ENCODE measurements around the gene PPP6R2. TPM values are rescaled to one million over a fixed set of nuclear protein-coding genes. Genes with fewer than 3 reads are reported as not detected.
A peak's percentile ranks its signal among the peaks of the same experiment; 100 is the strongest.

The PPP6R2 gene
- total RNA-seq, 3 donors from 2014 or later = 48.3 to 54.1 (median 49.5) TPM

DNA sequence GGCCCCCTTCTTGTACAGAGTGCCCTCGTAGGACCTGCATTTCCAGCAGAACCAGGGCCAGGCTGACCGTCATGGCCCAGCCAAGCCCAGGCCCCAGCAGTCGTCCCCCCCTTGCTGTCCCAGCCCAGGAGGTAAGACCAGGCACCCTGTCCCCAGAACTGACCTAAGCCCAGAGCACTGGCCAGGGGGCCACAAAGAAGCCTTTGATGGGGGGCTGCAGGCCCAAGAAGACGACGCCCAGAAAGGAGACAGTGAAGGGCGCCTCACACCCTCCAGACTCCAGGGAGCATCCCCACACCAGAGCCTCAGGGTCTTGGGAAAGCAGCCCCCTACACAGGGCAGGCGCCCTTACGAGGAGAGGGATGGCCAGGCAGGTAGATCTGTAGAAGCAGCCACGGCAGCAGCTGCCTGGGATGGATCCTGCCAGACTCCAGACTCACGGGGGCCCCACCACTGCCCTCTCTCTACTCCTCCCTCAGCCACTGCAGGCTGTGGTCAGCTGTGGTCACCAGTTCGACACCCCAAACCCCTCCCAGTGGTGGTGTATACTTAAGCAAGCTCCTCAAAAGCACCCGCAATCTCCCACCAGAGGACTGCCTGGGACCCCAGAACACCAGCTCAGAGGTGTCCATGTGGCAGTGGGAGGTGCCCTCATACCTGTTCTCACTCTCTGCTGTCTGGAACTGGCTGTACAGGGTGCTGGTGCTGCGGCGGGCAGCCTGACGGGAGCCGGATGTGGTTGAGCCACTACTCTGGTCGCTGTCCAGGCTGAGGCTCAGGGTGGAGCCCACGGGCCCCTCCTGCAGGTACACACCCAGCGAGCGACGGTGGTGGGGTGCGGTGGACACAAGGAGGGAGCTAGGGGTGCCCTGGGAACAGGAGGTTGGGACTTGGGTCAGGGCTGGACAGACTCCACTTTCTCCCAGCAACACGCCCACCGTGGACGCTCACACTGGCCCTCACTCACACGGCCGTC lies 104.7 kb downstream of the PPP6R2 start:
- intact Hi-C loops (cut with DNase I; ENCODE audit: low total_unique reads) = no loop called here
- H3K4me3 ChIP-seq = no peak overlapping the region
- no peaks in the 10 kb centered on the region for H3K4me1 ChIP-seq
- no peaks in the 10 kb centered on the region for H3K36me3 ChIP-seq
- no peak for TF ChIP-seq POLR2AphosphoS5 (IDR thresholded peaks at IDR 0.05)
- no peak for TF ChIP-seq POLR2A (IDR thresholded peaks at IDR 0.05)
- no peaks in the 10 kb centered on the region for H3K27me3 ChIP-seq
- H3K9me3 ChIP-seq = no peaks in the 10 kb centered on the region
- no peak for DNase-seq (ENCODE audit: low spot score in 2 of 2)
- H3K27ac ChIP-seq = peak overlapping the region in 1 of 2 donors; percentile 28

DNA sequence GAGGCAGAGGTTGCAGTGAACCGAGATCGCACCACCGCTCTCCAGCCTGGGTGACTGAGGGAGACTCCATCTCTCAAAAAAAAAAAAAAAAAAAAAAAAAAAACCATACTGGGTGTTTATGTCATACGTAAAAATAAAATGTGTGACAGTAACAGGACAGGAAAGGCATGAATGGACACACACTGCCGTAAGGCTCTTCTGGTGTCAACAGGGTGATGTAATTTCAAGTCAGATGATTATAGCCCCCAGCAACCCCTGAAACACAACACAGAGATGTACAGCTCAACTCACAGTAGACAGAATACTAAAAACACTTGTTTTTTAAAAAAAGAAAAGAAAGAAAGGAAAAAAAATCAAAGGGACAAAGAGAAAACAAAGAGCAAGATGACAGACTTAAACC lies 109.5 kb downstream of the PPP6R2 start:
- intact Hi-C loops (cut with DNase I; ENCODE audit: low total_unique reads) = no loop called here
- no peak overlapping the region for H3K4me3 ChIP-seq
- no peaks in the 10 kb centered on the region for H3K9me3 ChIP-seq
- no peaks in the 10 kb centered on the region for H3K36me3 ChIP-seq
- TF ChIP-seq, protein P1, sequence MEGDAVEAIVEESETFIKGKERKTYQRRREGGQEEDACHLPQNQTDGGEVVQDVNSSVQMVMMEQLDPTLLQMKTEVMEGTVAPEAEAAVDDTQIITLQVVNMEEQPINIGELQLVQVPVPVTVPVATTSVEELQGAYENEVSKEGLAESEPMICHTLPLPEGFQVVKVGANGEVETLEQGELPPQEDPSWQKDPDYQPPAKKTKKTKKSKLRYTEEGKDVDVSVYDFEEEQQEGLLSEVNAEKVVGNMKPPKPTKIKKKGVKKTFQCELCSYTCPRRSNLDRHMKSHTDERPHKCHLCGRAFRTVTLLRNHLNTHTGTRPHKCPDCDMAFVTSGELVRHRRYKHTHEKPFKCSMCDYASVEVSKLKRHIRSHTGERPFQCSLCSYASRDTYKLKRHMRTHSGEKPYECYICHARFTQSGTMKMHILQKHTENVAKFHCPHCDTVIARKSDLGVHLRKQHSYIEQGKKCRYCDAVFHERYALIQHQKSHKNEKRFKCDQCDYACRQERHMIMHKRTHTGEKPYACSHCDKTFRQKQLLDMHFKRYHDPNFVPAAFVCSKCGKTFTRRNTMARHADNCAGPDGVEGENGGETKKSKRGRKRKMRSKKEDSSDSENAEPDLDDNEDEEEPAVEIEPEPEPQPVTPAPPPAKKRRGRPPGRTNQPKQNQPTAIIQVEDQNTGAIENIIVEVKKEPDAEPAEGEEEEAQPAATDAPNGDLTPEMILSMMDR (IDR thresholded peaks at IDR 0.05) = no peak
- no peak for TF ChIP-seq POLR2AphosphoS5 (IDR thresholded peaks at IDR 0.05)
- TF ChIP-seq POLR2A (IDR thresholded peaks at IDR 0.05) = no peak
- no peaks in the 10 kb centered on the region for H3K4me1 ChIP-seq
- no peaks in the 10 kb centered on the region for H3K27me3 ChIP-seq
- no peak for DNase-seq (ENCODE audit: low spot score in 2 of 2)
- no peak overlapping the region for H3K27ac ChIP-seq

DNA sequence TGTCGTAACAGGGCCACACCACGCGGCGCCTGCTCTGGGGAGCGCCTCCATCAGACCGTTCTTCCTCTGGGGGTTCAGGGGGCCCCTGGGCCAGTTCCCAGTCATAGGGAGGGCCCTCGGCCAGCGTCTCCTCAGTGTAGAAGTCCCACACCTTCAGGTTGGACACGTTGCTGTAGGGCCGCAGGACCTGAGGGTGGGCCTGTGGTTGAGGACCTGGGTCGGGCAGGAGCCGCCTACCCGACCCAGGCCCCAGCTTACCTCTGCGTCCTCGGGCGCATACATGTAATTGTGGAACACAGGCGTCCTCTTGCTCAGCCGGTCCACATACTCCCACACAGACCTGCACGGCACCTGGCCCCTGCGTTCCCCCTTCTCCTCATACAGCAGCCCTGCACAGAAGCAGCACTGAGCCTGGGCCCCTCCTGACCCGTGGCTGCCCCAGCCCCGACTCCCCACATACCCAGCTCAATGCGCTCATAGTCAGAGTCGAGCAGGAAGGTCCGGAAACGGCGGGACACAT lies 111.5 kb downstream of the PPP6R2 start:
- Histone ChIP-seq H3K36me3 (peaks cover 9% of the 10 kb centered on the region), H3K27ac (no peak overlapping the region), H3K27me3 (no peaks in the 10 kb centered on the region), H3K9me3 (no peaks in the 10 kb centered on the region), H3K4me3 (no peak overlapping the region), H3K4me1 (no peaks in the 10 kb centered on the region)
- no peak for DNase-seq (ENCODE audit: low spot score in 2 of 2)
- TF ChIP-seq POLR2A (IDR thresholded peaks at IDR 0.05) = no peak
- TF ChIP-seq, protein P1 (IDR thresholded peaks at IDR 0.05) = no peak
- TF ChIP-seq POLR2AphosphoS5 (IDR thresholded peaks at IDR 0.05) = no peak
- intact Hi-C loops (cut with DNase I; ENCODE audit: low total_unique reads) = no loop called here

DNA sequence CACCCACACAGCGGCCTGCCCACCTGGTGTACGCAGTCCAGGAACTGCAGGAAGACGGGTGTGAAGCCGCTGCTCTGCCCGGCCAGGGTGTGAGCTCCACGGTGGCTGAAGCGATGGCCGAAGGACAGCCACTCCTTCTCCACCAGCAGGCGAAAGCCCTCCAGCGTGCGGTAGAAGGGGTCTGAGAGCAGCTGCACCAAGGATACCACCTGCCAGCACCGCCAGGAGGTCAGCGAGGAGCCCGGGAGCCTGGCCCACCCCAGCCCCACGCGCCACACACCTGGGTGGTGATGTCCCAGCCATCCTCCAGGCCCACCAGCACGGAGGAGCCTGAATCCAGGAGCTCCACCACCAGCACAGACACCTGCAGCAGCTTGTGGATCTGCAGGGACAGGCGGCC lies 112.1 kb downstream of the PPP6R2 start:
- Histone ChIP-seq H3K27ac (no peak overlapping the region), H3K36me3 (peaks cover 14% of the 10 kb centered on the region), H3K4me3 (no peak overlapping the region), H3K27me3 (no peaks in the 10 kb centered on the region), H3K9me3 (no peaks in the 10 kb centered on the region), H3K4me1 (no peaks in the 10 kb centered on the region)
- TF ChIP-seq POLR2AphosphoS5 (IDR thresholded peaks at IDR 0.05) (no peak), POLR2A (IDR thresholded peaks at IDR 0.05) (no peak)
- TF ChIP-seq, protein P1 (IDR thresholded peaks at IDR 0.05) = no peak
- no peak for DNase-seq (ENCODE audit: low spot score in 2 of 2)
- intact Hi-C loops (cut with DNase I; ENCODE audit: low total_unique reads) = no loop called here

DNA sequence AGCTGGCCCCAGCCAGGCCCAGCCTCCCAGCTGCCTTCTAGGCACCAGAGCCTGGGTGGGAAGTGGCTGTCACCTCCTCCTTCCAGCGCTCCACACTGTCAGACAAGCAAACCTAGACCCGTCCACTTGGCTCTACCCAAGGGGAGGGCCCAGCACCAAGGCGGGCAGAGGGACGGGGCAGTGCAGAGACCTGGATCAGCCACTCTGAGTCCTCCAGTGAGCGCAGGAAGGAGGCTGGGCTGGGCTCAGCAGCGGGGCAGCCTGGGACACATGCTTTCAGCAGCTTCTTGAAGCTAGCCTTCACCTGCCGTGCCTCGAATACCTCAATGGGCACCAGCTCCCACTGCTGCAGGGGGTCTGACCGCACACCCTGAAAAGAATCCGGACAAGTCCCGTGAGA lies 112.9 kb downstream of the PPP6R2 start:
- intact Hi-C loops (cut with DNase I; ENCODE audit: low total_unique reads) = no loop called here
- peaks cover 15% of the 10 kb centered on the region for H3K36me3 ChIP-seq

More for the DNA sequence above, 112.9 kb downstream of the PPP6R2 start:
- H3K9me3 ChIP-seq = no peaks in the 10 kb centered on the region
- TF ChIP-seq POLR2A (IDR thresholded peaks at IDR 0.05) (no peak), POLR2AphosphoS5 (IDR thresholded peaks at IDR 0.05) (no peak)
- TF ChIP-seq, protein P1 (IDR thresholded peaks at IDR 0.05) = no peak
- no peak overlapping the region for H3K4me3 ChIP-seq
- no peaks in the 10 kb centered on the region for H3K4me1 ChIP-seq
- no peak for DNase-seq (ENCODE audit: low spot score in 2 of 2)
- no peak overlapping the region for H3K27ac ChIP-seq
- no peaks in the 10 kb centered on the region for H3K27me3 ChIP-seq

Data from breast epithelium (tissue), 4 donors.